CD14-positive monocyte (primary cell): Measurements from ENCODE around the gene SEC24D. TPM values are rescaled to one million over a fixed set of nuclear protein-coding genes. Genes with fewer than 3 reads are reported as not detected.

Experiments
- DNase-seq, 3 donors: peaks; one replicate each; pipeline ENCODE4 v3.0.0-alpha.2; 2011 to 2022
- H2AFZ ChIP-seq: 2 replicates; pipeline ENCODE4 v1.6.0; 2012; ENCODE audit warnings: mild to moderate bottlenecking, low read depth, low read length, inconsistent platforms; ENCODE audit not compliant: insufficient read depth, poor library complexity, severe bottlenecking
- H3K27ac ChIP-seq, 2 donors: 1 replicate in 1 of 2; 2 replicates in 1 of 2; pipeline ENCODE4 v1.5.1; 2012 to 2013; ENCODE audit warnings: low read length in 2 of 2, control low read depth in 1 of 2, inconsistent platforms in 1 of 2, low read depth in 1 of 2, mild to moderate bottlenecking in 1 of 2
- H3K27me3 ChIP-seq, 2 donors: one replicate each; pipeline versions ENCODE4 v1.6.0 to v1.6.1; 2011 to 2013; ENCODE audit warnings: low read length in 2 of 2; ENCODE audit not compliant: control insufficient read depth in 2 of 2, insufficient read depth in 2 of 2
- H3K36me3 ChIP-seq, 2 donors: replicated peaks in 1 of 2; 1 replicate in 1 of 2; 2 replicates in 1 of 2; pipeline versions ENCODE4 v1.5.1 to v1.6.1; 2012 to 2013; ENCODE audit warnings: low read length in 2 of 2, control low read depth in 1 of 2, inconsistent platforms in 1 of 2, mild to moderate bottlenecking in 1 of 2; ENCODE audit not compliant: insufficient read depth in 2 of 2, control insufficient read depth in 1 of 2
- H3K4me1 ChIP-seq, 2 donors: 1 replicate in 1 of 2; 2 replicates in 1 of 2; pipeline versions ENCODE4 v1.5.1 to v1.6.1; 2012 to 2013; ENCODE audit warnings: low read length in 2 of 2, control low read depth in 1 of 2, inconsistent platforms in 1 of 2, mild to moderate bottlenecking in 1 of 2, moderate library complexity in 1 of 2; ENCODE audit not compliant: insufficient read depth in 2 of 2, control insufficient read depth in 1 of 2
- H3K4me2 ChIP-seq: replicated peaks from 2 replicates; pipeline ENCODE3; 2012; ENCODE audit warnings: low read length, moderate library complexity, mild to moderate bottlenecking; ENCODE audit not compliant: poor library complexity, severe bottlenecking; ENCODE audit errors: extremely low read depth
- H3K4me3 ChIP-seq, 3 experiments: fragments of 200-600 bp in 1 of 3; sonication (generic) in 1 of 3; replicated peaks in 1 of 3; 1 replicate in 2 of 3; 2 replicates in 1 of 3; pipeline ENCODE4 v1.5.1; 2011 to 2013; ENCODE audit warnings: low read length in 3 of 3, mild to moderate bottlenecking in 3 of 3, control low read depth in 2 of 3, low read depth in 2 of 3, inconsistent platforms in 1 of 3, moderate library complexity in 1 of 3
- H3K79me2 ChIP-seq: 2 replicates; pipeline ENCODE4 v1.6.0; 2012; ENCODE audit warnings: mild to moderate bottlenecking, control low read depth, inconsistent platforms, low read length, moderate library complexity; ENCODE audit not compliant: insufficient read depth
- H3K9ac ChIP-seq: 2 replicates; pipeline ENCODE4 v1.6.0; 2017; ENCODE audit warnings: low read length, mild to moderate bottlenecking; ENCODE audit not compliant: insufficient read depth, poor library complexity, severe bottlenecking
- H3K9me3 ChIP-seq, 2 donors: replicated peaks in 1 of 2; 1 replicate in 1 of 2; 2 replicates in 1 of 2; pipeline versions ENCODE4 v1.5.1 to v1.6.1; 2012 to 2013; ENCODE audit warnings: low read length in 2 of 2, control low read depth in 1 of 2; ENCODE audit not compliant: control insufficient read depth in 1 of 2, insufficient read depth in 1 of 2
- H4K20me1 ChIP-seq: 2 replicates; pipeline ENCODE4 v1.6.0; 2012; ENCODE audit warnings: mild to moderate bottlenecking, low read length, control low read depth, moderate library complexity; ENCODE audit not compliant: insufficient read depth
- H3K27ac Mint-ChIP-seq, 7 donors: one replicate each; pipeline ENCODE4 v1.8.0; 2020; ENCODE audit warnings: mild to moderate bottlenecking in 7 of 7, mixed read lengths in 7 of 7, moderate library complexity in 6 of 7, inconsistent platforms in 2 of 7
- H3K27me3 Mint-ChIP-seq, 3 donors: one replicate each; pipeline ENCODE4 v1.8.0; 2021 to 2022; ENCODE audit warnings: low read depth in 3 of 3, mild to moderate bottlenecking in 3 of 3, mixed read lengths in 3 of 3, moderate library complexity in 3 of 3, inconsistent platforms in 1 of 3
- H3K36me3 Mint-ChIP-seq, 2 donors: one replicate each; pipeline ENCODE4 v1.8.0; 2020; ENCODE audit warnings: mixed read lengths in 2 of 2, inconsistent platforms in 1 of 2, mild to moderate bottlenecking in 1 of 2
- H3K4me1 Mint-ChIP-seq: one replicate; pipeline ENCODE4 v1.8.0; 2020; ENCODE audit warnings: mild to moderate bottlenecking, mixed read lengths
- H3K4me3 Mint-ChIP-seq, 2 donors: one replicate each; pipeline ENCODE4 v1.8.0; 2020; ENCODE audit warnings: mild to moderate bottlenecking in 2 of 2, mixed read lengths in 2 of 2, moderate library complexity in 1 of 2
- H3K9me3 Mint-ChIP-seq, 7 donors: one replicate each; pipeline ENCODE4 v1.8.0; 2020 to 2022; ENCODE audit warnings: mixed read lengths in 7 of 7, mild to moderate bottlenecking in 6 of 7, moderate library complexity in 6 of 7, inconsistent platforms in 2 of 7
- CTCF ChIP-seq: fragments of 200-600 bp; IDR thresholded peaks from one replicate; pipeline ENCODE4 v1.8.0; 2022; ENCODE audit warnings: antibody characterized with exemption, mild to moderate bottlenecking
- WGBS: methylation state at CpG from one replicate; pipeline ENCODE4 v1.1.5; 2013; ENCODE audit warnings: missing lambda C conversion rate; ENCODE audit not compliant: insufficient coverage; 5-methylcytosine and 5-hydroxymethylcytosine counted together
- intact Hi-C, 2 donors: fragments of 100-400 bp; cut with micrococcal nuclease; formaldehyde crosslinking; loops; one replicate each; pipeline versions ENCODE4 v1.15.0 to v1.15.1; 2023
- polyA plus RNA-seq, 3 donors: library from polyadenylated mRNA; depleted of rRNA in 1 of 3; unstranded in 2 of 3; stranded (reverse) in 1 of 3; fragments of 300-500 nt in 2 of 3; fragments of >200 nt in 1 of 3; fragmentation: Illumina TruSeq in 2 of 3; gene quantifications; 1 replicate in 2 of 3; 2 replicates in 1 of 3; pipeline ENCODE4 v1.2.3, GENCODE V29; 2012 to 2021

SEC24D gene
- polyA plus RNA-seq, 3 donors, result 16.8 to 31.3 (median 22.6) TPM

- WGBS, result 2% methylated on average over 32 of the region's 42 CpGs
- Mint-ChIP-seq H3K27ac (peak within 1 kb of the TSS; percentile 90 to 99 (median 96)), H3K4me3 (peak within 1 kb of the TSS; percentile 87 to 98), H3K36me3 (peaks cover 14 to 19% of the 10 kb centered on the region in 2 donors), H3K9me3 (peaks cover 0 to 2% (median 0%) of the 10 kb centered on the region in 7 donors), H3K4me1 (peaks cover 13% of the 10 kb centered on the region), H3K27me3 (peaks cover 2 to 5% (median 3%) of the 10 kb centered on the region in 3 donors)
- Histone ChIP-seq H3K79me2 (peaks cover 27% of the 10 kb centered on the region), H3K4me2 (peak within 1 kb of the TSS; percentile 84), H2AFZ (peak within 1 kb of the TSS; percentile 85), H3K9me3 (no peaks in the 10 kb centered on the region), H3K4me1 (peaks cover 10 to 11% of the 10 kb centered on the region in 2 donors), H3K9ac (peak within 1 kb of the TSS; percentile 69), H3K36me3 (peaks cover 20 to 27% of the 10 kb centered on the region in 2 donors), H4K20me1 (peaks cover 5% of the 10 kb centered on the region), H3K4me3 (peak within 1 kb of the TSS; percentile 73 to 85 (median 80)), H3K27me3 (no peaks in the 10 kb centered on the region), H3K27ac (peak within 1 kb of the TSS; percentile 72 to 86)
- intact Hi-C loops, result no loop called here
- peak; percentile 76 to 91 (median 85) for DNase-seq
- no peak for TF ChIP-seq CTCF
These were observed 150.8 kb downstream of the SEC24D start, which contains the start of gene METTL14 for GRCh38 chr4:118684873-118685811. Gene METTL14, plus strand, starts transcription at chr4:118685392. Its CDS starts 143 bp downstream, at chr4:118685535.

- no peak for DNase-seq
- H3K27ac Mint-ChIP-seq, result no peak overlapping the region
- H3K36me3 ChIP-seq, result peaks cover 5 to 12% of the 10 kb centered on the region in 2 donors
- H3K4me2 ChIP-seq, result no peak overlapping the region
- no peak overlapping the region for H3K4me3 ChIP-seq
- H3K27me3 ChIP-seq, result no peaks in the 10 kb centered on the region
- no peak overlapping the region for H3K27ac ChIP-seq
- H3K79me2 ChIP-seq, result peaks cover 27% of the 10 kb centered on the region
- H3K9me3 Mint-ChIP-seq, result peaks cover 0 to 2% (median 0%) of the 10 kb centered on the region in 7 donors
- no peak overlapping the region for H3K9ac ChIP-seq
- peaks cover 2 to 5% (median 3%) of the 10 kb centered on the region in 3 donors for H3K27me3 Mint-ChIP-seq
- H3K4me3 Mint-ChIP-seq, result no peak overlapping the region
- peaks cover 8% of the 10 kb centered on the region in 2 donors for H3K36me3 Mint-ChIP-seq
- intact Hi-C loops, result no loop called here
- peaks cover 10 to 11% of the 10 kb centered on the region in 2 donors for H3K4me1 ChIP-seq
- 14% methylated on average over 1 of the region's 2 CpGs for WGBS
- TF ChIP-seq CTCF, result no peak
- H3K9me3 ChIP-seq, result no peaks in the 10 kb centered on the region
- H4K20me1 ChIP-seq, result peaks cover 5% of the 10 kb centered on the region
- H2AFZ ChIP-seq, result peak overlapping the region; percentile 54
- H3K4me1 Mint-ChIP-seq, result peaks cover 13% of the 10 kb centered on the region
These were observed 152.4 kb downstream of the SEC24D start for GRCh38 chr4:118683513-118683912.
